B cell (primary cell): ENCODE results near the gene MFRP.

Source experiments
- EZH2 ChIP-seq: IDR thresholded peaks from 2 replicates; pipeline ENCODE4 v1.6.1; 2012; ENCODE audit warnings: borderline replicate concordance, low read depth, mild to moderate bottlenecking, moderate library complexity, low read length; ENCODE audit not compliant: insufficient read depth, poor library complexity, severe bottlenecking
- TF ChIP-seq, protein P1 (sequence below): fragments of 200-600 bp; IDR thresholded peaks from one replicate; pipeline ENCODE4 v1.8.0; 2022; ENCODE audit warnings: antibody characterized with exemption, mild to moderate bottlenecking

DNA sequence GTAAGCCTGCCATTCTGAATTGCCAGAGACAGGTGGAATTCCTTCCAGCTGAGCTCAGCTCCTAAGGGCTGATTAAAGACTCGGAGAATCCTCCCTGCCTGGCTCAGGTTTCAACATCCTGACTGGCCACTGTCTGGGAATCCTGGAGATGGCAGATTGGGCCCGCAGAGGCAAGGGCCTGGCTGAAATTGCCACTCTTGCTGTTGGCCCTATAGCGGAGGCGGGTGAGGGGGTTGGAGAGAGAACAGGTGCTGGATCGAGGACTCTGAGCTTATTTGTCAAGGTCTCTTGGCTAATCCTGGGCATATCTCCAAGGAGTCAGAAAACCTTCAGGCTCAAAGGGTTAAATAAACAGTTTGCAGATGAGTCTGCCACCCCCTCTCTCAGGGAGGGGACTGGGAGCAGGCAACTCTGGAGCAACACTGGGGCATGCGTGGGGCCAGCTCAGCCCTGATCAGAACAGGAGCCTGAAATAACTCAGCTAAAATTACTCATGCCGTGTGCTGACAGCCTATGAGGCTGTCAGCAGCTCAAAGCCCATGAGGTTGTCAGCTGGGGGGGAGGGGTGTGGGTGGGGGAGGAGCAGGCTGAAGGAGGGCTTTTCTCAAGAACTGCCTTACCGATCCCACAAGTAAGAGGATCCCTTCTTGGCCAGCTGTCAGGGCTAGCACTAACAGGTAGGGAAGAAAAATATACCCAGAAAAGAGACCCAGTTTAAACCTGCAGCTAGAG, 14.7 kb upstream of the MFRP start:
- TF ChIP-seq, protein P1, sequence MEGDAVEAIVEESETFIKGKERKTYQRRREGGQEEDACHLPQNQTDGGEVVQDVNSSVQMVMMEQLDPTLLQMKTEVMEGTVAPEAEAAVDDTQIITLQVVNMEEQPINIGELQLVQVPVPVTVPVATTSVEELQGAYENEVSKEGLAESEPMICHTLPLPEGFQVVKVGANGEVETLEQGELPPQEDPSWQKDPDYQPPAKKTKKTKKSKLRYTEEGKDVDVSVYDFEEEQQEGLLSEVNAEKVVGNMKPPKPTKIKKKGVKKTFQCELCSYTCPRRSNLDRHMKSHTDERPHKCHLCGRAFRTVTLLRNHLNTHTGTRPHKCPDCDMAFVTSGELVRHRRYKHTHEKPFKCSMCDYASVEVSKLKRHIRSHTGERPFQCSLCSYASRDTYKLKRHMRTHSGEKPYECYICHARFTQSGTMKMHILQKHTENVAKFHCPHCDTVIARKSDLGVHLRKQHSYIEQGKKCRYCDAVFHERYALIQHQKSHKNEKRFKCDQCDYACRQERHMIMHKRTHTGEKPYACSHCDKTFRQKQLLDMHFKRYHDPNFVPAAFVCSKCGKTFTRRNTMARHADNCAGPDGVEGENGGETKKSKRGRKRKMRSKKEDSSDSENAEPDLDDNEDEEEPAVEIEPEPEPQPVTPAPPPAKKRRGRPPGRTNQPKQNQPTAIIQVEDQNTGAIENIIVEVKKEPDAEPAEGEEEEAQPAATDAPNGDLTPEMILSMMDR, result no peak
- TF ChIP-seq EZH2, result no peak
